ENCODE measurements around the gene GPR12.

DNA sequence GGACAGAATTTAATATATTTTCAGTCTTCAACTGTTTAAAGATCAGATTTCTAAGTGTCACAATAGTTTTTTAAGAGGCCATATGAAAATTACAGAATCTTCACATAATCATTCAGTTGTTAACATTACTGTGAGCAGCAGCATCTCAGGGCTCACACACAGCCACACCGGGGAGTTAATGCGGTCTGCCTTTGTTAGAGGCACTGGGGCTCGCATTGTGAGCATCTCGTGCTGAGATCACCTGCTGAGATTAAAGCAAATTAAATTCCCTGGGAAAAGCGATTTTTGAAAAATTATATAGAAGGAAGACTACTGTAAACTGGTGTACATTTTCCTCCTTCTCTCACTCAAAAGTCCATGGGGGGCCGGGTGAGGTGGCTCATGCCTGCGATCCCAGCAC lies 16.6 kb downstream of the GPR12 start:
- TF ChIP-seq, protein P1, sequence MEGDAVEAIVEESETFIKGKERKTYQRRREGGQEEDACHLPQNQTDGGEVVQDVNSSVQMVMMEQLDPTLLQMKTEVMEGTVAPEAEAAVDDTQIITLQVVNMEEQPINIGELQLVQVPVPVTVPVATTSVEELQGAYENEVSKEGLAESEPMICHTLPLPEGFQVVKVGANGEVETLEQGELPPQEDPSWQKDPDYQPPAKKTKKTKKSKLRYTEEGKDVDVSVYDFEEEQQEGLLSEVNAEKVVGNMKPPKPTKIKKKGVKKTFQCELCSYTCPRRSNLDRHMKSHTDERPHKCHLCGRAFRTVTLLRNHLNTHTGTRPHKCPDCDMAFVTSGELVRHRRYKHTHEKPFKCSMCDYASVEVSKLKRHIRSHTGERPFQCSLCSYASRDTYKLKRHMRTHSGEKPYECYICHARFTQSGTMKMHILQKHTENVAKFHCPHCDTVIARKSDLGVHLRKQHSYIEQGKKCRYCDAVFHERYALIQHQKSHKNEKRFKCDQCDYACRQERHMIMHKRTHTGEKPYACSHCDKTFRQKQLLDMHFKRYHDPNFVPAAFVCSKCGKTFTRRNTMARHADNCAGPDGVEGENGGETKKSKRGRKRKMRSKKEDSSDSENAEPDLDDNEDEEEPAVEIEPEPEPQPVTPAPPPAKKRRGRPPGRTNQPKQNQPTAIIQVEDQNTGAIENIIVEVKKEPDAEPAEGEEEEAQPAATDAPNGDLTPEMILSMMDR (IDR thresholded peaks at IDR 0.05) = no peak
- TF ChIP-seq POLR2A (IDR thresholded peaks at IDR 0.05) = no peak

All from right lobe of liver (tissue), 4 donors.